Measurements from ENCODE around the gene BPHL. TPM values are rescaled to one million over a fixed set of nuclear protein-coding genes. Genes with fewer than 3 reads are reported as not detected.
"Not testable (repeated sequence)": the region's sequence is repeated elsewhere in the genome, so short reads cannot be mapped to it uniquely, and the experiment has no call there.

BPHL gene
- total and polyA plus RNA-seq, 2 donors (not counting 1 experiment from before 2014, with no cell fraction given): 10.3 to 14.3 TPM

- H3K9ac ChIP-seq (ENCODE audit: low read length); intact Hi-C loops (cut with micrococcal nuclease); ATAC-seq (ENCODE audit: low read depth); H3K27ac Mint-ChIP-seq; H3K4me3 ChIP-seq (ENCODE audit: control extremely low read depth in 1 of 5, extremely low read depth in 1 of 5, insufficient read depth in 1 of 5, low read depth in 2 of 5, low read length in 4 of 5); DNase-seq; POLR2A ChIA-PET; H3K36me3 ChIP-seq (replicated peaks in 1 of 2; ENCODE audit: control extremely low read depth in 1 of 2, control insufficient read depth in 1 of 2, extremely low read depth in 1 of 2, insufficient read depth in 2 of 2, low read length in 1 of 2); H3K4me1 ChIP-seq (ENCODE audit: control insufficient read depth in 2 of 2, insufficient read depth in 2 of 2, low read length in 2 of 2); H3K27ac ChIP-seq (ENCODE audit: low read length in 2 of 2); H3K4me1 Mint-ChIP-seq; H3K9me3 Mint-ChIP-seq (ENCODE audit: insufficient read depth); CTCF ChIA-PET; H3K79me2 ChIP-seq (ENCODE audit: control insufficient read depth, insufficient read depth, low read length); H3K4me2 ChIP-seq (replicated peaks; ENCODE audit: low read depth, low read length, poor library complexity, severe bottlenecking); H3K27me3 ChIP-seq (replicated peaks in 1 of 4; ENCODE audit: control extremely low read depth in 1 of 4, control insufficient read depth in 3 of 4, insufficient read depth in 4 of 4, low read length in 3 of 4); H4K20me1 ChIP-seq (ENCODE audit: control insufficient read depth, insufficient read depth, low read length, poor library complexity, severe bottlenecking); H2AFZ ChIP-seq (ENCODE audit: insufficient read depth, low read depth, low read length, poor library complexity, severe bottlenecking); H3K9me3 ChIP-seq (ENCODE audit: control extremely low read depth in 1 of 3, control insufficient read depth in 2 of 3, insufficient read depth in 1 of 3, low read length in 2 of 3): not testable (repeated sequence)
- peaks cover 19% of the 10 kb centered on the region for H3K27me3 Mint-ChIP-seq
- H3K4me3 Mint-ChIP-seq: peak overlapping the region; percentile 81
- WGBS (ENCODE audit: insufficient coverage): 85% methylated on average over 3 of the region's 8 CpGs
Measured at GRCh38 chr6:3179945-3180344, 61.4 kb downstream of the BPHL start.

GRCh38 chr6:3181105-3181504, 62.6 kb downstream of the BPHL start:
- TF ChIP-seq CTCF (IDR thresholded peaks at IDR 0.05): no peak
- TF ChIP-seq EZH2 (IDR thresholded peaks at IDR 0.05; ENCODE audit: borderline replicate concordance, insufficient read depth, low read depth, low read length, poor library complexity, severe bottlenecking): no peak
- Histone ChIP-seq H3K27ac (ENCODE audit: low read length in 2 of 2) (no peak overlapping the region), H3K4me2 (replicated peaks; ENCODE audit: low read depth, low read length, poor library complexity, severe bottlenecking) (no peak overlapping the region), H4K20me1 (ENCODE audit: control insufficient read depth, insufficient read depth, low read length, poor library complexity, severe bottlenecking) (no peaks in the 10 kb centered on the region), H3K4me1 (ENCODE audit: control insufficient read depth in 2 of 2, insufficient read depth in 2 of 2, low read length in 2 of 2) (no peaks in the 10 kb centered on the region), H2AFZ (ENCODE audit: insufficient read depth, low read depth, low read length, poor library complexity, severe bottlenecking) (no peak overlapping the region), H3K36me3 (replicated peaks in 1 of 2; ENCODE audit: control extremely low read depth in 1 of 2, control insufficient read depth in 1 of 2, extremely low read depth in 1 of 2, insufficient read depth in 2 of 2, low read length in 1 of 2) (no peaks in the 10 kb centered on the region), H3K9ac (ENCODE audit: low read length) (no peak overlapping the region), H3K4me3 (ENCODE audit: control extremely low read depth in 1 of 5, extremely low read depth in 1 of 5, insufficient read depth in 1 of 5, low read depth in 2 of 5, low read length in 4 of 5) (no peak overlapping the region), H3K27me3 (replicated peaks in 1 of 4; ENCODE audit: control extremely low read depth in 1 of 4, control insufficient read depth in 3 of 4, insufficient read depth in 4 of 4, low read length in 3 of 4) (peaks cover 0 to 10% (median 0%) of the 10 kb centered on the region in 4 experiments), H3K79me2 (ENCODE audit: control insufficient read depth, insufficient read depth, low read length) (no peaks in the 10 kb centered on the region), H3K9me3 (ENCODE audit: control extremely low read depth in 1 of 3, control insufficient read depth in 2 of 3, insufficient read depth in 1 of 3, low read length in 2 of 3) (no peaks in the 10 kb centered on the region)
- H3K27ac Mint-ChIP-seq: no peak overlapping the region
- no peak for ATAC-seq (ENCODE audit: low read depth)
- no peak for DNase-seq
- H3K4me1 Mint-ChIP-seq: peaks cover 2% of the 10 kb centered on the region
- WGBS (ENCODE audit: insufficient coverage): no CpG with 5 or more reads among the region's 2 CpGs
- H3K4me3 Mint-ChIP-seq: no peak overlapping the region
- H3K27me3 Mint-ChIP-seq: peaks cover 17% of the 10 kb centered on the region
- POLR2A ChIA-PET: no interaction called here
- CTCF ChIA-PET: no interaction called here
- intact Hi-C loops (cut with micrococcal nuclease): no loop called here
- H3K9me3 Mint-ChIP-seq (ENCODE audit: insufficient read depth): no peaks in the 10 kb centered on the region
